ENCODE measurements around the gene NBR1.

- no peak for TF ChIP-seq CTCF (IDR thresholded peaks at IDR 0.05)
- no peak for TF ChIP-seq POLR2AphosphoS5 (IDR thresholded peaks at IDR 0.05)
- no peak for TF ChIP-seq POLR2A (IDR thresholded peaks at IDR 0.05)
Observed at GRCh38 chr17:43220511-43221125, 49.6 kb downstream of the NBR1 start.
